Activated CD8-positive, alpha-beta memory T cell treated with anti-CD3 and anti-CD28 coated beads, Interleukin-2, amount 50 U/mL, for 24 hours (primary cell): ENCODE results near the gene EXOC3L2.

Experiments
- DNase-seq: peaks from one replicate; pipeline ENCODE4 v3.0.0-alpha.2; 2020; ENCODE audit errors: extremely low read depth

EXOC3L2 gene

GRCh38 chr19:45222724-45223123 lies 22.5 kb downstream of the EXOC3L2 start:
- DNase-seq = no peak

- DNase-seq = no peak
These were observed 26.1 kb downstream of the EXOC3L2 start for GRCh38 chr19:45218911-45219743.

- no peak for DNase-seq
These were observed 26.8 kb downstream of the EXOC3L2 start for GRCh38 chr19:45218426-45218825.

GRCh38 chr19:45217957-45218334 lies 27.3 kb downstream of the EXOC3L2 start:
- no peak for DNase-seq

- DNase-seq = no peak
These were observed 27.8 kb downstream of the EXOC3L2 start for GRCh38 chr19:45217193-45217956.

- no peak for DNase-seq
These were observed 28.5 kb downstream of the EXOC3L2 start for GRCh38 chr19:45216667-45217066.

GRCh38 chr19:45215391-45216191 lies 29.6 kb downstream of the EXOC3L2 start:
- no peak for DNase-seq

GRCh38 chr19:45213031-45213430 lies 32.2 kb downstream of the EXOC3L2 start:
- DNase-seq = no peak

- no peak for DNase-seq
These were observed 33.3 kb downstream of the EXOC3L2 start for GRCh38 chr19:45211751-45212381.

- no peak for DNase-seq
These were observed 38.9 kb downstream of the EXOC3L2 start for GRCh38 chr19:45206328-45206727.

GRCh38 chr19:45205810-45206209 lies 39.4 kb downstream of the EXOC3L2 start:
- DNase-seq = no peak

GRCh38 chr19:45202637-45203036 lies 42.6 kb downstream of the EXOC3L2 start:
- DNase-seq = no peak

GRCh38 chr19:45200568-45200967 lies 44.6 kb downstream of the EXOC3L2 start:
- DNase-seq = no peak

GRCh38 chr19:45195764-45196163 lies 49.4 kb downstream of the EXOC3L2 start:
- DNase-seq = no peak

- no peak for DNase-seq
These were observed 53.8 kb downstream of the EXOC3L2 start for GRCh38 chr19:45191375-45191774.

GRCh38 chr19:45189971-45190370 lies 55.2 kb downstream of the EXOC3L2 start:
- DNase-seq = no peak

- no peak for DNase-seq
These were observed 57.6 kb downstream of the EXOC3L2 start for GRCh38 chr19:45187421-45188100.

GRCh38 chr19:45186509-45187334 lies 58.5 kb downstream of the EXOC3L2 start:
- DNase-seq = no peak

- no peak for DNase-seq
These were observed 61.1 kb downstream of the EXOC3L2 start for GRCh38 chr19:45184115-45184514.

- DNase-seq = no peak
These were observed 62.4 kb downstream of the EXOC3L2 start for GRCh38 chr19:45182758-45183157.
